CD4-positive, alpha-beta T cell treated with Interleukin-1 beta for 1 hour (primary cell): Measurements from ENCODE around the gene ELMO1.
A peak's percentile ranks its signal among the peaks of the same experiment; 100 is the strongest.

Source experiments
- DNase-seq, 2 donors: peaks; one replicate each; pipeline ENCODE4 v3.0.0-alpha.2; 2020 to 2022

Gene ELMO1, protein sequence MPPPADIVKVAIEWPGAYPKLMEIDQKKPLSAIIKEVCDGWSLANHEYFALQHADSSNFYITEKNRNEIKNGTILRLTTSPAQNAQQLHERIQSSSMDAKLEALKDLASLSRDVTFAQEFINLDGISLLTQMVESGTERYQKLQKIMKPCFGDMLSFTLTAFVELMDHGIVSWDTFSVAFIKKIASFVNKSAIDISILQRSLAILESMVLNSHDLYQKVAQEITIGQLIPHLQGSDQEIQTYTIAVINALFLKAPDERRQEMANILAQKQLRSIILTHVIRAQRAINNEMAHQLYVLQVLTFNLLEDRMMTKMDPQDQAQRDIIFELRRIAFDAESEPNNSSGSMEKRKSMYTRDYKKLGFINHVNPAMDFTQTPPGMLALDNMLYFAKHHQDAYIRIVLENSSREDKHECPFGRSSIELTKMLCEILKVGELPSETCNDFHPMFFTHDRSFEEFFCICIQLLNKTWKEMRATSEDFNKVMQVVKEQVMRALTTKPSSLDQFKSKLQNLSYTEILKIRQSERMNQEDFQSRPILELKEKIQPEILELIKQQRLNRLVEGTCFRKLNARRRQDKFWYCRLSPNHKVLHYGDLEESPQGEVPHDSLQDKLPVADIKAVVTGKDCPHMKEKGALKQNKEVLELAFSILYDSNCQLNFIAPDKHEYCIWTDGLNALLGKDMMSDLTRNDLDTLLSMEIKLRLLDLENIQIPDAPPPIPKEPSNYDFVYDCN

DNA sequence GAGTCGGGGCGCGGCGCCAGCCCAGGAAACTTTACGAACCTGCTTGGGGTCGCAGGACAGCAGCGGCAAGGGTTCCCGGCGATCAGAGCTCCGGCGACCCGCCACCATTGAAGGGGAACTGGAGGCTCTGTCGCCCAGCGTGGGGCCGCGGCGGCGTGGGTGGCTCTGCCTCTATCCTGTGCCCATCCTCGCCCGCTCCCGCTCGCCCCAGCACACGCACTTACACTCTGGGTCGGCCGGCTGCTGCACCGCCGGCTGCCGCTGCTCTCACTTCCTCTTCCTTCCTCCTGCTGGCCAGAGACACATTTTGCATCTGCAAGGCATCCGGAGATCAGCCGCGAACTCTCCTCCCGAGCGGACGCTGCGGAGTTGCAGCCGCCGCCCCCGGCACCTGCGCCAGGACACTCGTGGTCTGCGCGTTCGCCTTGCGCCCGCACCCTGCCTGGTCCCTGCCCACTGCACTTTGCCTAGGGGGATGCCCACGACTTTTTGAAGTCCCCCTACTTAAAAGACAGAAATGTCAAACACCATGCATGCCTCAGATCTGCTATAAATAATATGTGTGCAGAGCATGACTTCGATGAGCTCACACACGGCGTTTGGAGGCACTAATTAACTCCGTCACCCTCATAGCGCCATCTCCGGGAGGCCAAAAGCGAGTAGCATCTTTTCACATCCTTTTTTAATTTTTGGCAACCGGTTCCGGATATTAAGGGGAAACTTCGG lies at the start of gene ELMO1:
TSS of gene ELMO1 (minus strand) at position 229 of the 726 bp plus-strand sequence. CDS start 106,174 bp downstream, outside the sequence.
- DNase-seq = peak; percentile 82 to 88

DNA sequence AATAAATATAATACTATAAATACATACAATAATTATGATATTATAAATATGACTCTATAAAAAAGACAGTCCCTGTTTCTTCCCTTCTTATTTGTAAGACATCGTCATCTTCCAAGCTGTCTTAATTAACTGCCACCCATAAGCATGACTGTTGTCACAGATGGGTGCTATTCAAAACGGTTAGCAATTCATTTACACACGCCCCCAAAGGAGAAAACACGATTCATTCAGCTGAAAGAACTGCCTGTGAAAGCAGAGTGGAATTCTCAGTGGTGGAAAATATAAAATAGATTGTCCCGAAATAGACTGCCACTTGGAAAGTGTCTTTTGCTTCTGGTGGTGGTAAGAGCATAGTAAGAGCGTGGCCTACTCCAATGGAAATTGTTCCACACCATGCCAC lies 48.9 kb upstream of the ELMO1 start:
- DNase-seq = no peak

DNA sequence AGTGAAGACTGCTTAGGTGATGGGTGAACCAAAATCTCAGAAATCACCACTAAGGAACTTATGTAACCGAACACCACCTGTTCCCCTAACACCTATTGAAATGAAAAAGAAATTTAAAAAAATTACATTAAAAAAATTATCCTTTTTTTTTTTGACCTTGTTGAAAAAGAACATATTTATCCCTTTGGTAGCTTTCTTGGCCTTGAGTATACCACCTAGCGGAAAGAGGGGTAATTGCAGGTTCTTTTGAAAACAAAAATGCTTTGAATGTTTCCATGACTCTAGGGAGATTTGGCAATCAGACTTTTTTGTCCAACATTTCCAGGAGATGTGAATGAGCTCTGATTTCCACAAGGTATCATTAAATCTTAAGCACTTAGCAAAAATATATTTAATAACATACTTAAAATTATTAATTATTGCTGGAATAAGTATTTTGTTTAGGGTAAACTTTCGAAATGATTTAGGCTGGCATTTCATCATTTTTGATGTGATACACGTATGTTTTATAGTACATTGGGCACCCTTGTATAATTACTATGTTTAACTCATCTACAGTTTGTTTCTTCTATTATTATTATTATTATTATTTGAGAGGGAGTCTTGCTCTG lies 47.0 kb upstream of the ELMO1 start:
- DNase-seq = peak in 1 of 2 donors; percentile 47

DNA sequence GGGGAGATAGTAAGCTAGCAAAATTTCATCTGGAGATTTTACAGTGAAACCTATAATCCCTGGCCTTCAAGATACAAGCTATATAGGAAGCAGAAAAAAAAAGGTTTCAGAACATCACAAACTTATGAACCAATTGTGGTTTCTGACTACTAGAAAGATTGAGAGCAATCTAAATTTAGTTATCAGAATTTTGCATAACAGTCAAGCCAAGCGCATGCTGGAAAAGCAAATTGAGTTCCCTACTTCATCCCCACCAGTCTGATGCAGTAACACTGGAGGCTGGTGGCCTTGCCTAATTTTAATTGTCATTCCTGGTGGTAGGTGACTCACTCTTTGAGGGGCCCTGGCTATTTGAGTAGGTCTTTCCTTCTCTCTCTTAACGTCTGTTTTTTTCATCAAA lies 46.3 kb upstream of the ELMO1 start:
- DNase-seq = no peak

DNA sequence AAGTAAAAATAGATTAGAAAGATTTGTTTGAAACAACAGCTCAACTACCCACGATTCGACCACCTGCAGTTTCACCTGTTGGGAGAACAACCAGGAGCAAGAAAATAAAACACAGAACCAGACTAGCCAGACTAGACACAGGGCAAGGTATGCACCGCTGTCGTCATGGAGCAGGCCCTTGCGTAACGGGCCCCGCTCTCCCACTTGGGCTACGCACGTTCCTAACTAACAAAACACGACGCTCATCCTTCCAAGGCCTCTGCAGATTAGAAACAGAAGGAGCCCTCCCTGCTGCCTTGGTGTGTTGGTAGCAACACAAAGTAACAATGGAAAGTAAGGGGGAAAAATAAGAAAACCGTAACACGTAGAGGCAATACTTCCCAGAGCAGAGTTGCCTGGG lies 45.1 kb upstream of the ELMO1 start:
- DNase-seq = no peak

DNA sequence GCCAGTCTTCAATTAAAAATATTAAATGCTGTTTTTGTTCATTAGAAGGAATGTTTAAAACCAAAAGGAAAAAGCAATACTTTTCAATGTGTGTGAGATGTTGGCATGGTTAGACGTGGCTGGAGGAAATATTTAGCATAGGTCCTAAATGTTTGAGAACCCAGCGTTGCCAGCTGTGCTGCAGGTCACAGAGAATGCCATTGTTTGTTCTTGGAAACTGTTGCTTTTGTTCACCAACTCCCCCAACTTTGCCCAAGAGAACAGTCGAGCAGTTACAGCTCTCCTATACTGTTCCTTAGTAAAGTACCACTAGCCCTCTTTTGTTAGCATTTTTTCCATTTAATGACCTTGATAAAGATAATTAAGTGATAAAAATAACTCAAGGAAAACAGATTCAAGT lies 44.5 kb upstream of the ELMO1 start:
- DNase-seq = no peak

DNA sequence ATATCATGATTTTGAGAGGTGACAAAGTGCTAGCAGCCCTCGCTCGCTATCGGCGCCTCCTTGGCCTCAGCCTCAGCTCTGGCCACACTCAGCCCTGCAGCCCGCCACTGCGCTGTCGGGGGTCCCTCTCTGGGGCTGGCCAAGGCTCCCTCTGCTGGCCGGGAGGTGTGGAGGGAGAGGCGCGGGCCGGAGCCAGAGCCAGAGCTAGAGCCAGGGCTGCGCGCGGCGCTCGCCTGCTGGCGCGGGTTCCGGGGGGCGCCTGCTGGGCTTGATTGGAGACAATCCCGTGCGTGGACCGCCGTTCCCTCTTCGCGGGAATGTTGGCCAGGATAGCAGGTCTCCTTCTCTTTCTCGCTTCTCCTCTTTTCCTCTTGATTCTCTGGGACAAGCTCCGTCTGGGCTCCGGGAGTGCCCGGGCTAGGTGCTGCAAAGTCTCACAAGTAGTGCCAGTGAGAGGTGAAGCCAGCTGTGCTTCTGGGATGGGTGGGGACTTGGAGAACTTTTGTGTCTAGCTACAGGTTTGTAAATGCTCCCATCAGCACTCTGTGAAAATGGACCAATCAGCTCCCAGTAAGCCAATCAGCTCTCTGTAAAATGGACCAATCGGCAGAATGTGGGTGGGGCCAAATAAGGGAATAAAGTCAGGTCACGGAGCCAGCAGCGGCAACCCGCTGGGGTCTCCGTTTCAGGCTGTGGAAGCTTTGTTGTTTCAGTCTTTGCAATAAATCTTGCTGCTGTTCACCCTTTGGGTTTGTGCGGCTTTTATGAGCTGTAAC lies 43.4 kb upstream of the ELMO1 start:
- DNase-seq = no peak

DNA sequence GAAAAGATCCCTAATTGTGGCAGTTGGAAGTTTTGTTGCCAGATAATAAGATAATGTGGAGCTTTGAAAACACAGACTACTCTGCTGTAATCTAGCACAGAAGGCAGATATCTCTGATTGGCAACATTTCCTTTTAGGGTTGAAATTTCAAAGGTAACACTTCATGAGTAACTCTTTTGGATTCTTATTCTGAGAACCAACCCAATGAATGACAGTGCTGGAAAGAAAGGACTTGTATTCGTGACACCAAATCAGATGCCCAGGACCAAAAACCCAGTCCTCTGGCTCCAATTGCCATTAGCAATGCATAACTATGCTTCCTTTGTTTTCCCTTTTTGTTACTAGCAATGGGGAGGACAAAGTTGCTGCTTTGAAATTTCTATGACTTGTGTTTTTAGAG lies 41.0 kb upstream of the ELMO1 start:
- DNase-seq = no peak

DNA sequence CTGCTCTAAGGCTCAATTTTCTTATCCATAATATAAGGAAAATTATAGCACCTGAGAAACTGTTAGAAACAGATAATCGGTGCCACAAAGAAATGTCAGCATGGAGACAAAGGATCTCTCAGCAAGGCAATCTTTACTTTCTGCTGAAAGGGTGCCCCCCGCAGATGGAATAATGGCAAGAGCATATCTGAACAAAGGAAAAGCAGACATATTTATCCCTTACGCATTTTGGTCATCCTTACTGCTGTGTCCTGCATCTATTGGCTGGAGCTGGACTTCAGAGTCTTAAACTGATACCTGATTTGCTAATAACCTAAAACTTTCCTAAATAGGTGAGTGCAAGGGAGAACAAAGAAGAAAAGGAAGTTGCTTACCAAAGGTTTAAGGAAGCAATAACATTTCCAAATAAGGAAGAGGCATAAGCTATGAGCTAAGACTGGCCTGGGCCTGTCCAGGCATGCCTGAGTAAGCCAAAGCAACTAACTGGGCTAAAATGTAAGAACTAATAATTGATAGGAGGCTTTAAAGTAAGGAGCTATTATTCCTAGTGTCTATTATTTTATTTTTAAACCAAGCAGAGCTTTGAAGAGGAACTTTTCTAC lies 39.6 kb upstream of the ELMO1 start:
- DNase-seq = no peak

DNA sequence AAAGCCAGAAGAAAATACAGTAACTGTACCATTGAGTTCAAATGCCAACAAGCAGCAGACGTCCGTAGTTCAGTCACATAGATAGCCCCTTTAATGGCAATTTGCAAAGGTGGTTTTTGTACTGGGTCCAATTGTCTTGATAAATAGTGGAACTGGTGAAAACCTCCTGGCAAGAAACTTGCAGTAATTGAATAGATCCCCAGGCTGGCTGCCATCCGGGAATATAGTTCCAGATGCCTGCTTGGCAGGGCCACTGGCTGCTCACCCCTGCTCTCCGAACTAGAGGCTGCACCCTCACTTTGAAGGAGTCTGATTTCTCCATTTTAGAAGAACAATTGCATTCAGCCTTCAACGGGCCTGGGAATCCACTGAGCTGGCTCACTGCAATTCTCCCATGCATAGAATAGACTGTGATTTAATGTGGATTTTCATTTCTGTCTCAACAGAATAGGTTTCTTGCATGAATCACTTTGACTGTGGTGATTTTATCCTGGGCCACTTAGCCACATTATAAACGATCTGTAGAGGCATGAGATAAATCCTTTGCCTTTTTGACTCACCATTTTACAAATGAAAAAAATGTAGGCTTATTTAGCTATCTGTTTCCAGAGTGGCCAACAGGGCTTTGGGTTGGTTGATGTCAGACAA lies 35.9 kb upstream of the ELMO1 start:
- no peak for DNase-seq

DNA sequence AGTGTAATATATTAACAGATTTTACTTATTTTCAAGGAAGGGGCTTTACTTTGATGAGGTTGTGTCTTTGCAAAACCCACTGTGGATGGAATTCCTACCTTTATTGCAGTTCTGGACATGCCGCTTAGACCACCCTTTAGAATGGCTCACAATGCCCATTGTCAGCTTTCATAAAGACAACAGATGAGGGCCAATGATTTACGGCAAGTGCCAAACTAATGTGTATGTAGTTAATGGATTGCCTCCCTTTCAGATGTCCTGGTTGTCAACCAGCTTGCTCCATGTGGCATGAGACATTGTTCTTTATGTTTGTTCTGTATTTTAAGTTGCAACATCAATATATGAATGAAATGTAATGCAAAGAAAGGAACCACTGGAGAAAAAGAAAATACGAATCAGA lies 35.0 kb upstream of the ELMO1 start:
- no peak for DNase-seq

DNA sequence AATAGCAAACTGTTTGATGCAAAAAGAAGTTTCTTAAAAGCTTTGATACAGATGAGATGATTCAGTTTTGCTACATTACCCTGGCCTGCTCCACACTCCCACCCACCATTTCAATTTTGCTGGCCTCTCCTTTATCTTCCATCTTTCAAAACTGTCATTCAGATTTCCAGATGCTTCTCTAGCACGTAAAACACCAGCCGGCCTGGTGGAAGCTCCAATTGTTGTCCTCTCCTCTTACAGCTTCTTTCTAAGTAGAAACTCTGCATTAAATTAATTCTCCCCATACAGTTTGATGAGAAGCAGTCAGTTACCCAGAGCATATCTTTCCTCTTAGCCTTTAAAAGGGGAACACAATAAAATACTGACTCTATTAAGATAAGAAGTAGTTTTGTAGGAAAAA lies 34.3 kb upstream of the ELMO1 start:
- DNase-seq = no peak

DNA sequence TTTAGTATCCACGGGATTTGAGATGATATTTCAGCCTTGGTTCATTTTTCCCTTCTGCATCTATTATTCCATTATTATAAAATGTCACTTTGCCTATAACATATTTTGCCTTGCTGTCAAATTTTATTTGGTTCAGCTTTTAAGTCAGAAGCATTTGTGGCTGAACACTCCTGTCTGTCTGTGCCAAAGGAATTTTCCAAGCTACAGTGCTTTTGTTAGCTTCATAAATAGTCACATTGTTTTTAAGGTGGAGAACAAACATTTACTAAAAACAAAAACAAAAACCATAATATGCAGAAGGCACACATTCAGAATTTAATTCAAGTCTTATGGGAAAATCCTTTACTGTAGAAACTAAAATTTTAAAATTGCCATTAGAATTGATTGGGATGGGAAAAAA lies 33.8 kb upstream of the ELMO1 start:
- no peak for DNase-seq

DNA sequence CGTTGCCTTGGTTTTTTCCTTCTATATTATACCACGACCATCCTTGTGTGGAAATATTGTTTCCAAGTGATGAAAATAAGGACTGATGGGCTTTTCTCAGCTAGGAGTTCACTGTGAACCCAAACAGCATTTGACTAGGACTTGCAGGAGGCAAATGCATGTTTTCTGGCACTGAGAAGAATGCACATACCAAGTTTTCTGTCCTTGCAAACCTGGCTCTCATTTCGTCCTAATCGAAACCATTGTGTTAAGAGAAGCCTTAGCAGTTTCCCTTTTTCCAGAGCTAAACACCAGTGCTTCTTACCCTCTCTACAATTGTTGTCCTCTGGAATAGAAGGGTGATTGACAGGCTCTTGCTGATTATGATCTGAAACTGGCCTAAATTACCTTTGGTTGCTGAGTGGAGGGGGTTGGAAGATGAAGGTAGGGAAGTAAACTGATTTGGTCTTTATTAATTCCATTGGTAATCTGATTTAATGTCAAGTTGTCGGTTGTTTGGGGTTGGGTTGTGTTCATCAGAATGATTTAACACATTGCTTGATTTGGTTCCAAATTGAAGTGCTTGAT lies 33.1 kb upstream of the ELMO1 start:
- DNase-seq = no peak

DNA sequence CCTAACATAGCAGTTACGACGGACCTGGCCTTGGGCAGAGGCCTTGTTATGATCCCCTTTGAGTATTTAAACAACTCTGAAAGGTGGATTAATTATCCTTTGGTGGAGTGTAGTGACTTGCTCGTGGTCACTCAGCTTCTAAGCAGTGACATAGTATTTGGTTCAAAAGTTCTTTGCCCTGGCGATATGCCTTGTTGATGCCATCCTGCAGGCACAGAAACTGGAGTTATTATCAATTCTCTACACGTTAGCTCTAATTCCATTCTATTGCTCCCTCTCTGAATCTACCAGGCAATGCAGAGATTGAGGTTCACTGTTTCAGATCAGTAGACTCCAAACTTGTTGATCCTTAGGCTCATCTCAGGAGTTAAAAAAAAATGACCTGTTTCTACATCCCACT lies 32.5 kb upstream of the ELMO1 start:
- DNase-seq = no peak

DNA sequence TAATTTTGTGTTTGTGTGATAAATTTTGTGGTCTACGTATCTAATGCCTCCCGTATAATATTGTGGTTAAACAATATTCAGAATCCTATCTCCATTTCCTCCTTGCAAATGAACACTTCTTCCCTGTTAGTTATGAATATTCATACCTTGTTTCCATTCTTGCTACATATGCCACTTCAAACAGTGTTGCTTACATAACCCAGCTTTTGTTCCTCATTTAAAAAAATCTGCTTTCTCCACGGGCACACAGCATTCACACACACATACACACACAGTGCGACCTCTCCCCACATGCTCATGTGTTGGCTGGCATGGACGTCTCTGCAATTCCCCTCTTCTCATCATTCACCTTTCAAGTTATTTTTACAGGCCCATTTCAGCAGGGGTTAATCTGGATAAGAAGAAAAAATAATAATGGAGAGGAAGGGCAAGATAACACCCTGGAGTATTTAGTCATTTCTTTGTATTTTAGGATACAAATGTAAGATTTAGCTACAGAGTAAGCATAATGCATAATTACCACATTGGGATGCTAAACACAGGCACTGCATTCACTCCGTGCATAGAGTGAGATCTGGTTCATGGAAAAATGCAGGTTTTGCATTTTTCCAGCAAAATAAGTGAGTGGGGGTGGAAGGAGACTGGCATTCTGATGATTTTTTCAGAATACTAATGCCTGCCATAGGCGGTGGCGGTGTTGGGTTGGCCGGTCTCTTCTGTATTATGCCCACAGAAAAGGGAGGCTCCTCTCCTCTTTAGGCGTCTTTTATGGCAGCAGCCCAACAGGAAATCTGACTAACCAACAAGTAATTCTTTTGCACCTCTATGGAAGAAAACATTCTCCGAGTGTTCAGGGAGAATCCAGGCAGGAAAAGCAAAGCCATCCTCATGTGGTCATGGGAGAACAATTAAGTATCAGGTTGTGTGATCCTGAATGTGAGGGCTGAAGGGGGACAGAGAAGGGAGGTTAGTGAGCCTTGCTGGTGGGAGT lies 31.7 kb upstream of the ELMO1 start:
- DNase-seq = no peak

DNA sequence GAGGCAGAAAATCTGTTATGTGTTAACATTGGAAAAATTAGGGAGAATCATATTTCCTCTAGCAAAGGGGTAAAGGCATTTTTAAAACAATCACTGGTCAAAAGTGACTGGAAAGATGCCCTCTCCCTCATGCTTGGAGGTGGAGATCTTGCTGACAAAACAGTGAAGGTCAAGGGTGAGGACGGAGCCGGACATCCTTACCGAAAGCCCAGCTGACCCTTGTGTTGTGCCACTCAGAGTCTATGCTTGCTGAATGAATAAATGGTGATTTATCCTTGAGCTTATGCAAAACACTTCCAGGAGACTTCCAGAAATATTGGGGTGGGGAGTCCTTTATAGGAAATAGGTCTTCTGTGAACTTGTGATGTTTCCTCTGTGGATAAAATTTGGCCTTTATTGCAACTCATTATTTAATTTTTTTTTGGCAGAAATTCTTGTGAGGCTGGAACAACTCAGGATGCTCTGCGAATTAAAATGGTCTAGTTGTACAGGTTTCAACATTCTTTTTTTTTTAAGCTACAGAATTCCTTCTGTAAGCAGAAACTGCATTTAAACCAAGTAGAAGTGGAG lies 28.3 kb upstream of the ELMO1 start:
- no peak for DNase-seq

DNA sequence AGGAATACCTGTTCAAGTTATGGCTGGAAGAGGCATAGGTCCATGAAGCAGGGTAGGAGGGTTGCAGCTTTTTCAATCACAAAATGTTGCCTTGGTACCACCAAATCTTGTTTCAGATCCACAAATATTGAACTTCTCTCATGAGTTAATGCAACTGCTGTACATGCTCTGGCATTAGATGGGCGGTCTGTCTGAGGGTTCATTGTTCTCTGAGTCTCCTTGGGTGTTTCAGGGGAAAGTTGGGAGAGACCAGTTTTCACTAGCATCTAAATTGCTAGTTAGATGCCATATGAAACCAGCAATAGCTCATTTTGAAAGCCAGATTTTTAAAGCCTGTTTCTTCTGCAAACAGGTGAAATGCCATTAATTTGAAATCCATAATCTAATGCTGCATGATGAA lies 27.8 kb upstream of the ELMO1 start:
- DNase-seq = no peak

DNA sequence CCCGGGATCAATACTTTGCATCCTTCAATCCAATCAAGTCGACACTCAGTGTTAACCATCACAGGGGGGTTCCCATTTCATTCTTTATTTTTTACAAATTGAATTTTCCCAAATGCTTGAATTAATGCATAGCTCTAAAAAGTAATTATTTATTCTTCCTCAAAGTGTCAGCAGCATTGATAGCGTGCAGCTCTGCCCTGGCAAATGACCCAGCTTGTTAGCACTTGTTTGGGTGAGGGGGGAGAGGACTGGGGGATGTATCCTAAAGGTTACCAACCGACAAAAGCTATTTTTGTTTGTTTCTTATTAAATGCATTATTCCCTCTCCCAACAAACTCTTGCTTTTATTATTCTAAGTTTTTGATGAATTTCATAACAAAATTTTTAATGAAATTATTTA lies 27.0 kb upstream of the ELMO1 start:
- no peak for DNase-seq

DNA sequence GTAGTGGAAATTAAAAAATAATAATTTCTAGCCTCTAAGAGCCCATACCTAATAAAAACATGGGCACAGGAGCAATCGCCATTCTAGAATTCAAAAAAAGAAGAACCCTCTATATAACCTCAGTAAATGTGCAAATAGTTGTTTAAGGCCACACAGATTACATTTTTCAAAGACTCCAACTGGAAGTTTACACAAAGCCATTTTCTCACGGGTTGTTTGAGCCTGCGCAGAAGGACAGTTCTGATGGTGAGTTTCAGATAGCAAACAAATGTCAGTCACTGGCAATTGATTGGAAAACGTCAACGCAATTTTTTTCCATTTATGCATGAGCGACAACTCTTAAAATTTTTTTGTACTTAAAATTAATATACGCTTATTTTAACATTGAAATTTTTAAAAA lies 23.0 kb upstream of the ELMO1 start:
- DNase-seq = no peak
